Psoas muscle (tissue), 8 donors: ENCODE results near the gene SSRP1. TPM values are rescaled to one million over a fixed set of nuclear protein-coding genes. Genes with fewer than 3 reads are reported as not detected.
"Not testable (repeated sequence)": the region's sequence is repeated elsewhere in the genome, so short reads cannot be mapped to it uniquely, and the experiment has no call there.

Experiments
- ATAC-seq, 4 donors: fragments of 200-7000 bp; cut with Tn5 transposase; one replicate each; pipeline ENCODE4 v1.9.1; 2020; ENCODE audit warnings: moderate library complexity in 3 of 4, mild to moderate bottlenecking in 2 of 4
- DNase-seq, 2 donors: peaks; one replicate each; pipeline ENCODE4 v3.0.0-alpha.2; 2020
- H3K27ac ChIP-seq: fragments of 200-600 bp; one replicate; pipeline ENCODE4 v1.8.0; 2022
- H3K27me3 ChIP-seq, 3 donors: fragments of 200-600 bp in 1 of 3; one replicate each; pipeline versions ENCODE4 v1.6.1 to v1.8.0; 2013 to 2022; ENCODE audit warnings: low read length in 2 of 3, mild to moderate bottlenecking in 2 of 3, moderate library complexity in 1 of 3; ENCODE audit not compliant: insufficient read depth in 3 of 3
- H3K36me3 ChIP-seq, 2 donors: fragments of 200-600 bp in 1 of 2; one replicate each; pipeline versions ENCODE4 v1.6.1 to v1.8.0; 2013 to 2022; ENCODE audit warnings: low read depth in 1 of 2, mild to moderate bottlenecking in 1 of 2, moderate library complexity in 1 of 2; ENCODE audit not compliant: insufficient read depth in 1 of 2
- H3K4me1 ChIP-seq: fragments of 200-600 bp; one replicate; pipeline ENCODE4 v1.8.0; 2022
- H3K4me3 ChIP-seq: fragments of 200-600 bp; one replicate; pipeline ENCODE4 v1.8.0; 2022; ENCODE audit warnings: mild to moderate bottlenecking
- H3K9me3 ChIP-seq: fragments of 200-600 bp; one replicate; pipeline ENCODE4 v1.8.0; 2022
- CTCF ChIP-seq: fragments of 200-600 bp; IDR thresholded peaks from one replicate; pipeline ENCODE4 v1.8.0; 2022; ENCODE audit warnings: antibody characterized with exemption
- WGBS, 3 donors: extraction: QIAGEN DNeasy Blood & Tissue Kit; methylation state at CpG; one replicate each; pipeline versions ENCODE4 v1.1.6 to v1.1.7; 2013; 5-methylcytosine and 5-hydroxymethylcytosine counted together
- intact Hi-C, 2 donors: fragments of 100-400 bp; cut with DNase I; formaldehyde crosslinking; loops; one replicate each; pipeline versions ENCODE4 v1.11.0 to v1.14.2; 2022
- polyA plus RNA-seq, 3 donors: library from polyadenylated mRNA; stranded (reverse); fragments of 200-250 nt; gene quantifications; one replicate each; pipeline ENCODE4 v1.2.3, GENCODE V29; 2013
- total RNA-seq, 4 donors: library from RNA; stranded (reverse); fragmentation: NEBNext Ultra II Directional in 2 of 4; extraction: Animal tissue kit (Norgen Biotek cat#: 25700) in 2 of 4; gene quantifications; one replicate each; pipeline versions ENCODE4 v1.2.1 to v1.2.4, GENCODE V29; 2021 to 2023
- donor health status: healthy with polysubstance abuse.
- donor health status: DM: no; HTN: no; CAD: no; lungs with moderate emphysema.
- donor health status: Bipolar disorder and iron deficiency.
- donor health status: healthy.
- donor health status: DM: yes; HTN: yes; CAD: no.
- donor health status: DM: no; HTN: no; CAD: no.
- donor health status: DM: no; HTN: no; CAD: no.
- donor health status: DM: yes; HTN: yes; CAD: no.

The SSRP1 gene
- total and polyA plus RNA-seq, 7 donors, result 69.0 to 138 (median 94.0) TPM

- Histone ChIP-seq H3K36me3 (no peaks in the 10 kb centered on the region), H3K4me1 (no peaks in the 10 kb centered on the region), H3K27me3 (no peaks in the 10 kb centered on the region), H3K27ac (no peak overlapping the region), H3K4me3 (no peak overlapping the region), H3K9me3 (no peaks in the 10 kb centered on the region)
- no peak for TF ChIP-seq CTCF
- intact Hi-C loops, result no loop called here
- 82 to 88% (median 84%) methylated on average over 9 of the region's 9 CpGs for WGBS, 3 donors
- no peak for DNase-seq
- no peak for ATAC-seq
These were observed 29.4 kb upstream of the SSRP1 start for GRCh38 chr11:57364851-57365660.

- H3K9me3 ChIP-seq, result no peaks in the 10 kb centered on the region
- 42 to 61% (median 51%) methylated on average over 7 of the region's 7 CpGs for WGBS, 3 donors
- no peak for ATAC-seq
- no peak for TF ChIP-seq CTCF
- H3K4me1 ChIP-seq, result peaks cover 3% of the 10 kb centered on the region
- H3K36me3 ChIP-seq, result no peaks in the 10 kb centered on the region
- intact Hi-C loops, result no loop called here
- no peak overlapping the region for H3K27ac ChIP-seq
- H3K4me3 ChIP-seq, result no peak overlapping the region
- DNase-seq, result no peak
- no peaks in the 10 kb centered on the region for H3K27me3 ChIP-seq
These were observed 27.7 kb upstream of the SSRP1 start for GRCh38 chr11:57363131-57364080.

GRCh38 chr11:57361926-57362325, 26.2 kb upstream of the SSRP1 start:
- no peaks in the 10 kb centered on the region for H3K9me3 ChIP-seq
- no peak overlapping the region for H3K27ac ChIP-seq
- intact Hi-C loops, result no loop called here
- H3K4me3 ChIP-seq, result no peak overlapping the region
- no peaks in the 10 kb centered on the region for H3K27me3 ChIP-seq
- no peaks in the 10 kb centered on the region for H3K36me3 ChIP-seq
- WGBS, 3 donors, result 89 to 95% (median 91%) methylated on average over 3 of the region's 3 CpGs
- no peak for TF ChIP-seq CTCF
- no peak for DNase-seq
- peaks cover 7% of the 10 kb centered on the region for H3K4me1 ChIP-seq
- ATAC-seq, result no peak

- H3K4me3 ChIP-seq, H3K27me3 ChIP-seq, H3K36me3 ChIP-seq, H3K4me1 ChIP-seq, H3K27ac ChIP-seq, intact Hi-C loops, H3K9me3 ChIP-seq, DNase-seq, ATAC-seq: not testable (repeated sequence)
These were observed 25.7 kb upstream of the SSRP1 start for GRCh38 chr11:57361420-57361819.

- no peak overlapping the region for H3K27ac ChIP-seq
- H3K4me3 ChIP-seq, result no peak overlapping the region
- WGBS, 3 donors, result 86 to 94% (median 89%) methylated on average over 7 to 8 of the region's 8 CpGs
- ATAC-seq (no peak), DNase-seq (no peak)
- H3K4me1 ChIP-seq, result peaks cover 7% of the 10 kb centered on the region
- no peaks in the 10 kb centered on the region for H3K9me3 ChIP-seq
- H3K27me3 ChIP-seq, result no peaks in the 10 kb centered on the region
- intact Hi-C loops, result no loop called here
- no peaks in the 10 kb centered on the region for H3K36me3 ChIP-seq
- no peak for TF ChIP-seq CTCF
These were observed 25.3 kb upstream of the SSRP1 start for GRCh38 chr11:57360991-57361390.
